Epithelial cell of proximal tubule (primary cell): ENCODE data around the gene STOML1. TPM values are rescaled to one million over a fixed set of nuclear protein-coding genes. Genes with fewer than 3 reads are reported as not detected.

ENCODE experiments used
- DNase-seq: peaks from one replicate; pipeline ENCODE4 v3.0.0-alpha.2; 2011; ENCODE audit warnings: low read depth
- H3K4me3 ChIP-seq: 2 replicates; pipeline ENCODE4 v1.5.1; 2011; ENCODE audit warnings: low read depth, mild to moderate bottlenecking, low read length
- CTCF ChIP-seq: conservative IDR thresholded peaks from 2 replicates; pipeline ENCODE4 v1.5.1; 2012; ENCODE audit warnings: low read depth, mild to moderate bottlenecking, low read length
- total RNA-seq: library from RNA; depleted of rRNA; stranded (reverse); fragments of >200 nt; gene quantifications from 2 replicates; pipeline ENCODE4 v1.2.3, GENCODE V29; 2015

Gene STOML1
- total RNA-seq, 1 donor from 2014 or later, result 13.5 TPM

DNA sequence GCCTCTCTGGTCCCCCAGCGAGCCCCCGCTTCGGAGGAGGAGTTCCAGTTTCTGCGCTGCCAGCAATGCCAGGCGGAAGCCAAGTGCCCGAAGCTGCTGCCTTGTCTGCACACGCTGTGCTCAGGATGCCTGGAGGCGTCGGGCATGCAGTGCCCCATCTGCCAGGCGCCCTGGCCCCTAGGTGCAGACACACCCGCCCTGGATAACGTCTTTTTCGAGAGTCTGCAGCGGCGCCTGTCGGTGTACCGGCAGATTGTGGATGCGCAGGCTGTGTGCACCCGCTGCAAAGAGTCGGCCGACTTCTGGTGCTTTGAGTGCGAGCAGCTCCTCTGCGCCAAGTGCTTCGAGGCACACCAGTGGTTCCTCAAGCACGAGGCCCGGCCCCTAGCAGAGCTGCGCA lies 5.9 kb upstream of the STOML1 start:
- TF ChIP-seq CTCF, result no peak
- no peak overlapping the region for H3K4me3 ChIP-seq
- no peak for DNase-seq

DNA sequence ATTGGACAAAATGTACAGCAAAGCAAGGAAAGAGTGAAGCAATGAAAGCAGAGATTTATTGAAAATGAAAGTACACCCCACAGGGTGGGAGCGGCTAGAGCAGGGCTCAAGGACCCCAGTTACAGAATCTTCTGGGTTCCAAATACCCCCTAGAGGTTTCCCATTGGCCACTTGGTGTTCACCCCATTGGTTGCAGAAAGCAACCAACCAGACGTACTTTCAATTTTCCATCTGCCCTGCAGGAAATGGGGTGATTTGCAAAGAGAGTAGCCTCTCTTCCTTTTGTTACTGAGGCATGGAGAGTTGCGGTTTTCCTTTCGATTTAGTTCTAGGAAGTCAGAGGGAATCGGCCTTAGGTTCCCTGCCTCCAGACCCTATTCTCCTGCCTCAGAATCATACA lies 4.8 kb upstream of the STOML1 start:
- TF ChIP-seq CTCF, result no peak
- no peak for DNase-seq
- H3K4me3 ChIP-seq, result peak overlapping the region; percentile 85

- DNase-seq, result no peak
- no peak for TF ChIP-seq CTCF
- peak overlapping the region; percentile 85 for H3K4me3 ChIP-seq
Observed at GRCh38 chr15:73996267-73996666, 4.2 kb upstream of the STOML1 start.

DNA sequence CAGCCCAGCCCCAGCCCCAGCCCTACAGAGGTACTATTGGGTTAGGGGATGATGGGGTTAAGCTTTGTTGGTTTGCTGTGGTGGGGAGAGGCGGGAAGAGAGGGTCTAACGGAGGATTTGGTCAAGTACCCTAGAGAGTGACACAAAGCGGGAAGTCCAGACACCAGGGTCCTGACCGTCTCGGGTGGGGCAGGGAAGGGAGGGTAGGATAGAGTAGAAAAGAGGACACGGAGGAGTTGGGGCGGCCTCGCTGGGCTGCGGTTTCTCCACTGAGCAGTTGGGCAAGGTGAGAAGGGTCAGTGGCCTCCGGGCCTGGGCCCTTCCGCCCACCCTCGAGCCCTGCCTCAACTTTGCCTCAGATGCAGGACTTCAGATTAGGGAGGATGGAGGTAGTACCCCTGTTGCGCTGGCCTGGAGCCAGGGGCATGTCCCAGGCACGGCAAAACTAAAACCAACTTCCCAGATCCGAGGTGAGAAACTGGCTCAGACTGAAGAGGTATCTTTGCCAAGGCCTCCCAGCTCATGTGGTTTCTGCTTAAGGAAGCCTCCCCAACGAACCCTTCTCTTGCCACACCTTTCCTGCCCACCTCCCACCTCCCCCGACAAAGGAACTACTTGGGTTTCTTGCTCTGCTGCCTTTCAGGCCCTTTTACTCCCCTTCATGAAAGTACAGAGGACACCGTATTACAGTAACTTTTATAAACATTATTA lies 3.0 kb upstream of the STOML1 start:
- DNase-seq, result no peak
- TF ChIP-seq CTCF, result no peak
- peak overlapping the region; percentile 85 for H3K4me3 ChIP-seq

DNA sequence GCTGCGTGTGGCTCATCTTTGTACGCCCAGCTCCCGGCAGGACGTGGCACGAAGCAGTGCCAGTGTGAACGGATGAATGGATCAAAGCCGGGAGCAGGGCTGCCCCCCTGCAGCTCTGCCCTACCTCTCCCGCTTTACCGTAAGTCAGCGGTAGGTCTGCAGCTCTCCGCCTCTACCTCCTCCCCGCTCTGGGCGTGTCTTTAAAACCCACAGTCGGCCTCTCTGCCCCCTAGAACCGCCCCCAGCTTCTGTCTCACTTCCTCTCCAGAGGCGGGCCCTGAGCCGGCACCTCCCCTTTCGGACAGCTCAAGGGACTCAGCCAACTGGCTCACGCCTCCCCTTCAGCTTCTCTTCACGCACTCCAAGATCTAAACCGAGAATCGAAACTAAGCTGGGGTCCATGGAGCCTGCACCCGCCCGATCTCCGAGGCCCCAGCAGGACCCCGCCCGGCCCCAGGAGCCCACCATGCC lies 2.4 kb upstream of the STOML1 start, which contains the start of gene PML:
TSS of gene PML (plus strand) at position 304 of the 471 bp plus-strand sequence. CDS start at position 401, 97 bp downstream.
- H3K4me3 ChIP-seq, result peak within 1 kb of the TSS; percentile 85
- peak; percentile 52 for DNase-seq
- no peak for TF ChIP-seq CTCF

GRCh38 chr15:73993211-73993994 lies 1.3 kb upstream of the STOML1 start:
- TF ChIP-seq CTCF, result no peak
- peak overlapping the region; percentile 85 for H3K4me3 ChIP-seq
- DNase-seq, result no peak
